NCI-H2196 (cell line): ENCODE data around the gene THPO.

Experiments
- DNase-seq: peaks from one replicate; lab custom pipeline; 2025; ENCODE audit not compliant: unreplicated experiment; lab: John Stamatoyannopoulos, UW

THPO gene

GRCh38 chr3:184368116-184368515 is 9.9 kb downstream of the THPO start:
- no peak for DNase-seq

- peak; percentile 57 for DNase-seq
These were observed 11.3 kb downstream of the THPO start for GRCh38 chr3:184366619-184367289.

- DNase-seq: peak; percentile 100
These were observed 15.1 kb downstream of the THPO start for GRCh38 chr3:184362668-184363546.

GRCh38 chr3:184361932-184362667 is 15.9 kb downstream of the THPO start:
- peak; percentile 97 for DNase-seq

GRCh38 chr3:184361532-184361931 is 16.5 kb downstream of the THPO start, which contains the start of the genes CLCN2 and POLR2H:
Gene CLCN2 (minus strand): TSS chr3:184361605. CDS start chr3:184361479, 126 bp downstream.
Gene POLR2H (plus strand): TSS chr3:184361710. CDS start chr3:184363493, 1,783 bp downstream.
- peak; percentile 87 for DNase-seq

GRCh38 chr3:184360929-184361531 is 17.0 kb downstream of the THPO start:
- DNase-seq: no peak

- DNase-seq: no peak
These were observed 17.7 kb downstream of the THPO start for GRCh38 chr3:184360070-184360928.

GRCh38 chr3:184359610-184360009 is 18.4 kb downstream of the THPO start:
- no peak for DNase-seq

GRCh38 chr3:184358921-184359350 is 19.1 kb downstream of the THPO start:
- no peak for DNase-seq

- DNase-seq: no peak
These were observed 19.8 kb downstream of the THPO start for GRCh38 chr3:184358124-184358767.

- DNase-seq: no peak
These were observed 20.5 kb downstream of the THPO start for GRCh38 chr3:184357248-184358123.

- no peak for DNase-seq
These were observed 22.6 kb downstream of the THPO start for GRCh38 chr3:184355261-184356040.

GRCh38 chr3:184354754-184355153 is 23.3 kb downstream of the THPO start:
- no peak for DNase-seq

GRCh38 chr3:184354121-184354728 is 23.8 kb downstream of the THPO start:
- peak; percentile 80 for DNase-seq

GRCh38 chr3:184353546-184353941 is 24.5 kb downstream of the THPO start:
- DNase-seq: no peak

GRCh38 chr3:184352897-184353545 is 25.0 kb downstream of the THPO start:
- DNase-seq: no peak
